HCT116 (cell line): Measurements from ENCODE around the gene UBA6.

Source experiments
- CTCF ChIP-seq, 3 experiments: fragments of 200-600 bp in 1 of 3; sonication (generic) in 1 of 3; IDR thresholded peaks in 2 of 3; conservative IDR thresholded peaks in 1 of 3; 2 replicates each; pipeline ENCODE4 v1.5.1; 2012 to 2017; ENCODE audit warnings: low read depth in 2 of 3, low read length in 2 of 3, antibody characterized with exemption in 1 of 3, borderline replicate concordance in 1 of 3, control low read depth in 1 of 3, mild to moderate bottlenecking in 1 of 3, mixed read lengths in 1 of 3, mixed run types in 1 of 3, moderate library complexity in 1 of 3; ENCODE audit not compliant: insufficient read depth in 1 of 3
- EZH2 ChIP-seq: fragments of 200-600 bp; sonication (generic); IDR thresholded peaks from 2 replicates; pipeline ENCODE4 v1.6.1; 2017; ENCODE audit warnings: antibody characterized with exemption, mixed run types
- POLR2A ChIP-seq: IDR thresholded peaks from 2 replicates; pipeline ENCODE4 v1.7.0; 2011; ENCODE audit warnings: borderline replicate concordance; ENCODE audit not compliant: insufficient read depth, insufficient read length; ENCODE audit errors: extremely low read depth

GRCh38 chr4:67570537-67570936 is 130.4 kb downstream of the UBA6 start:
- TF ChIP-seq CTCF (IDR thresholded peaks at IDR 0.05 in 2 of 3, conservative IDR thresholded peaks at IDR 0.05 in 1 of 3; ENCODE audit: borderline replicate concordance in 1 of 3, insufficient read depth in 1 of 3, low read depth in 2 of 3, low read length in 2 of 3) (no peak), EZH2 (no peak), POLR2A (no peak)
